Heart left ventricle (tissue), 13 donors: ENCODE results near the gene PIP5K1B.

Experiments
- POLR2A ChIP-seq, 2 donors: fragments of 450-650 bp; IDR thresholded peaks; one replicate each; pipeline ENCODE4 v1.6.1; 2017; ENCODE audit warnings: antibody characterized with exemption in 2 of 2, mild to moderate bottlenecking in 2 of 2, moderate library complexity in 2 of 2
- TF ChIP-seq, protein P1 (sequence below), 12 donors: fragments of 200-600 bp; sonication (generic) in 4 of 12; IDR thresholded peaks; one replicate each; pipeline versions ENCODE4 v1.5.0 to v1.8.0; 2018 to 2022; ENCODE audit warnings: antibody characterized with exemption in 12 of 12, mild to moderate bottlenecking in 5 of 12
- donor health status: ischemic (EF 13 %, LVEDD 7.1; RV severe dilation, severe dysfunction).
- donor health status: DM: no; HTN: yes; CAD: no.
- donor health status: DM: no; HTN: no; CAD: no.
- donor health status: ischemic (EF 25% LVEDD 6.9; RV normal size, moderate dysfunction).
- donor health status: ischemic (EF 25% LVEDD 5.7; RV mildly dilated, moderate dysfunction).
- donor health status: ischemic (EF 35%, LVEDD 5.7; RV mildly dilated, moderate dysfunction).
- donor health status: nonischemic (EF 11% LVEDD 7.7; RV severe dilation, severe dysfunction).
- donor health status: DM: yes; HTN: yes; CAD: no.
- donor health status: PGD.
- donor health status: ischemic (EF 29% LVEDD 5.4; RV normal size, mild dysfunction).
- donor health status: nonischemic (EF 23%, LVEDD 6.1; RV moderate dilation, normal function).

DNA sequence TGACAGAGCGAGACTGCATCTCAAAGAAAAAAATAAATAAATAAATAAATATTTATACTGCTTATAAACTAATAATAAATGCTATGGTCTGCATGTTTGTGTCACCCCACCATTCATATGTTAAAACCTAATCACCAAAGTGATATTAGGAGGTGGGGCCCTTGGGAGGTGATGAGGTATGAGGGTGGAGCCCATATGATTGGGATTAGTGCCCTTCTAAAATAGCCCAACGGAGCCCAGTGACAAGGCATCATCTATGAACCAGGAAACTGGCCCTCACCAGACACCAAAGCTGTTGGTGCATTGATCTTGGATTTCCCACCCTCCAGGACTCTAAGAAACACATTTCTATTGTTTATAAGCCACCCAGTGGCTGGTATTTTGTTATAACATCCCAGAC is 335.6 kb downstream of the PIP5K1B start:
- TF ChIP-seq, protein P1, sequence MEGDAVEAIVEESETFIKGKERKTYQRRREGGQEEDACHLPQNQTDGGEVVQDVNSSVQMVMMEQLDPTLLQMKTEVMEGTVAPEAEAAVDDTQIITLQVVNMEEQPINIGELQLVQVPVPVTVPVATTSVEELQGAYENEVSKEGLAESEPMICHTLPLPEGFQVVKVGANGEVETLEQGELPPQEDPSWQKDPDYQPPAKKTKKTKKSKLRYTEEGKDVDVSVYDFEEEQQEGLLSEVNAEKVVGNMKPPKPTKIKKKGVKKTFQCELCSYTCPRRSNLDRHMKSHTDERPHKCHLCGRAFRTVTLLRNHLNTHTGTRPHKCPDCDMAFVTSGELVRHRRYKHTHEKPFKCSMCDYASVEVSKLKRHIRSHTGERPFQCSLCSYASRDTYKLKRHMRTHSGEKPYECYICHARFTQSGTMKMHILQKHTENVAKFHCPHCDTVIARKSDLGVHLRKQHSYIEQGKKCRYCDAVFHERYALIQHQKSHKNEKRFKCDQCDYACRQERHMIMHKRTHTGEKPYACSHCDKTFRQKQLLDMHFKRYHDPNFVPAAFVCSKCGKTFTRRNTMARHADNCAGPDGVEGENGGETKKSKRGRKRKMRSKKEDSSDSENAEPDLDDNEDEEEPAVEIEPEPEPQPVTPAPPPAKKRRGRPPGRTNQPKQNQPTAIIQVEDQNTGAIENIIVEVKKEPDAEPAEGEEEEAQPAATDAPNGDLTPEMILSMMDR (IDR thresholded peaks at IDR 0.05), result no peak
- no peak for TF ChIP-seq POLR2A (IDR thresholded peaks at IDR 0.05)
